ENCODE measurements around the gene STARD7. TPM values are rescaled to one million over a fixed set of nuclear protein-coding genes. Genes with fewer than 3 reads are reported as not detected.

STARD7 gene
- total and polyA plus RNA-seq, 4 donors, result 42.9 to 120 (median 59.7) TPM

DNA sequence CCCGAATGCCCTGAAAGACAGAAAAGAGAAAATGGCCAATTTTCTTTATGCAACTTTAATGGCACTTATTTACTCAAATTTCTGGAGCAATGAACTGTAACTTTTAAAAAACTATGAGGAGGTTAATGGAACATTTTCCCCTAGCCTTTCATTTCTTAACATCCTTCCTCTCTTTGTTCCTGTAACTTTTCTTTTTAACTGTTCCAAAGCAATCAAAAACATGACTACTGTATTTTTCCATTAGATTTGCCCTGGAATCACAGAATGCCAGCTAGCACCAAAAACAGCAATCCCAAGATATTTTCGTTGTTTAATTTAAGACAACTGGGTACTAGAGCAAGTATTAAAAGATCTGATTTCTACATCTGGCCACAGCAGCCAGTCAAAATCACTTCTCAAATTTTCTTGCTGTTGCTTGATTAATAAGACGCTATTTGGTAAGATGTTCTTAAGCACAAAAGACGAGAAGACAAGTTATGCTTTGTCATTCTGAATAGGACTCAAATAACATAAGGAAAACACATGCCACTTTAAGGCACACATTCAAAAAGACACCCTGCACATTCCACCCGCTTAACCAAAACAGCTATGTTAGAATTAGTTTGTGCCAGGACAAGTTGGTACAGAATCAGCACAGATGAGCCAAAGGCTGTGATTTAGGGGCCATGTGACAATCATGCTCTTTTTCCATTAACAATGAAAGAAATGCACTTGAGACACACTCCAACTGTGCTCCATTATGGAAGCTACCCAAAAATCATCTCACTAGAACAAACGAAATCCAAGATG, 3.6 kb downstream of the STARD7 start:
- WGBS, result 38% methylated on average over 6 of the region's 6 CpGs
- H3K4me3 ChIP-seq (ENCODE audit: low read depth in 1 of 3, low read length in 3 of 3), result peak overlapping the region in 2 of 3 donors; percentile 14 to 25
- no peaks in the 10 kb centered on the region for H3K36me3 ChIP-seq (ENCODE audit: control insufficient read depth in 4 of 4, insufficient read depth in 3 of 4, low read depth in 1 of 4, low read length in 3 of 4)
- no peaks in the 10 kb centered on the region for H3K27me3 ChIP-seq (ENCODE audit: control insufficient read depth in 4 of 4, insufficient read depth in 4 of 4, low read length in 3 of 4)
- peaks cover 25 to 72% (median 65%) of the 10 kb centered on the region in 4 donors for H3K4me1 ChIP-seq (ENCODE audit: control insufficient read depth in 4 of 4, insufficient read depth in 4 of 4, low read length in 3 of 4)
- no peaks in the 10 kb centered on the region for H3K9me3 ChIP-seq (ENCODE audit: control insufficient read depth in 4 of 4, low read length in 3 of 4)
- TF ChIP-seq NR2F2 (IDR thresholded peaks at IDR 0.05), result no peak
- TF ChIP-seq, protein P1, sequence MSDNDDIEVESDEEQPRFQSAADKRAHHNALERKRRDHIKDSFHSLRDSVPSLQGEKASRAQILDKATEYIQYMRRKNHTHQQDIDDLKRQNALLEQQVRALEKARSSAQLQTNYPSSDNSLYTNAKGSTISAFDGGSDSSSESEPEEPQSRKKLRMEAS (IDR thresholded peaks at IDR 0.05), result no peak
- TF ChIP-seq RXRA (IDR thresholded peaks at IDR 0.05), result no peak
- TF ChIP-seq EGR1 (IDR thresholded peaks at IDR 0.05; ENCODE audit: low read depth in 2 of 2), result no peak
- TF ChIP-seq, protein P2, sequence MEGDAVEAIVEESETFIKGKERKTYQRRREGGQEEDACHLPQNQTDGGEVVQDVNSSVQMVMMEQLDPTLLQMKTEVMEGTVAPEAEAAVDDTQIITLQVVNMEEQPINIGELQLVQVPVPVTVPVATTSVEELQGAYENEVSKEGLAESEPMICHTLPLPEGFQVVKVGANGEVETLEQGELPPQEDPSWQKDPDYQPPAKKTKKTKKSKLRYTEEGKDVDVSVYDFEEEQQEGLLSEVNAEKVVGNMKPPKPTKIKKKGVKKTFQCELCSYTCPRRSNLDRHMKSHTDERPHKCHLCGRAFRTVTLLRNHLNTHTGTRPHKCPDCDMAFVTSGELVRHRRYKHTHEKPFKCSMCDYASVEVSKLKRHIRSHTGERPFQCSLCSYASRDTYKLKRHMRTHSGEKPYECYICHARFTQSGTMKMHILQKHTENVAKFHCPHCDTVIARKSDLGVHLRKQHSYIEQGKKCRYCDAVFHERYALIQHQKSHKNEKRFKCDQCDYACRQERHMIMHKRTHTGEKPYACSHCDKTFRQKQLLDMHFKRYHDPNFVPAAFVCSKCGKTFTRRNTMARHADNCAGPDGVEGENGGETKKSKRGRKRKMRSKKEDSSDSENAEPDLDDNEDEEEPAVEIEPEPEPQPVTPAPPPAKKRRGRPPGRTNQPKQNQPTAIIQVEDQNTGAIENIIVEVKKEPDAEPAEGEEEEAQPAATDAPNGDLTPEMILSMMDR (IDR thresholded peaks at IDR 0.05; ENCODE audit: low read depth, low read length, missing input control), result no peak
- TF ChIP-seq JUND (IDR thresholded peaks at IDR 0.05), result no peak
- TF ChIP-seq, protein P3, sequence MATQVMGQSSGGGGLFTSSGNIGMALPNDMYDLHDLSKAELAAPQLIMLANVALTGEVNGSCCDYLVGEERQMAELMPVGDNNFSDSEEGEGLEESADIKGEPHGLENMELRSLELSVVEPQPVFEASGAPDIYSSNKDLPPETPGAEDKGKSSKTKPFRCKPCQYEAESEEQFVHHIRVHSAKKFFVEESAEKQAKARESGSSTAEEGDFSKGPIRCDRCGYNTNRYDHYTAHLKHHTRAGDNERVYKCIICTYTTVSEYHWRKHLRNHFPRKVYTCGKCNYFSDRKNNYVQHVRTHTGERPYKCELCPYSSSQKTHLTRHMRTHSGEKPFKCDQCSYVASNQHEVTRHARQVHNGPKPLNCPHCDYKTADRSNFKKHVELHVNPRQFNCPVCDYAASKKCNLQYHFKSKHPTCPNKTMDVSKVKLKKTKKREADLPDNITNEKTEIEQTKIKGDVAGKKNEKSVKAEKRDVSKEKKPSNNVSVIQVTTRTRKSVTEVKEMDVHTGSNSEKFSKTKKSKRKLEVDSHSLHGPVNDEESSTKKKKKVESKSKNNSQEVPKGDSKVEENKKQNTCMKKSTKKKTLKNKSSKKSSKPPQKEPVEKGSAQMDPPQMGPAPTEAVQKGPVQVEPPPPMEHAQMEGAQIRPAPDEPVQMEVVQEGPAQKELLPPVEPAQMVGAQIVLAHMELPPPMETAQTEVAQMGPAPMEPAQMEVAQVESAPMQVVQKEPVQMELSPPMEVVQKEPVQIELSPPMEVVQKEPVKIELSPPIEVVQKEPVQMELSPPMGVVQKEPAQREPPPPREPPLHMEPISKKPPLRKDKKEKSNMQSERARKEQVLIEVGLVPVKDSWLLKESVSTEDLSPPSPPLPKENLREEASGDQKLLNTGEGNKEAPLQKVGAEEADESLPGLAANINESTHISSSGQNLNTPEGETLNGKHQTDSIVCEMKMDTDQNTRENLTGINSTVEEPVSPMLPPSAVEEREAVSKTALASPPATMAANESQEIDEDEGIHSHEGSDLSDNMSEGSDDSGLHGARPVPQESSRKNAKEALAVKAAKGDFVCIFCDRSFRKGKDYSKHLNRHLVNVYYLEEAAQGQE (IDR thresholded peaks at IDR 0.05), result no peak
- TF ChIP-seq TAF1 (conservative IDR thresholded peaks at IDR 0.05), result no peak
- no peak for TF ChIP-seq GABPA (IDR thresholded peaks at IDR 0.05 in 1 of 2, conservative IDR thresholded peaks at IDR 0.05 in 1 of 2)
- no peak for TF ChIP-seq SP1 (IDR thresholded peaks at IDR 0.05)
- TF ChIP-seq, protein P4, sequence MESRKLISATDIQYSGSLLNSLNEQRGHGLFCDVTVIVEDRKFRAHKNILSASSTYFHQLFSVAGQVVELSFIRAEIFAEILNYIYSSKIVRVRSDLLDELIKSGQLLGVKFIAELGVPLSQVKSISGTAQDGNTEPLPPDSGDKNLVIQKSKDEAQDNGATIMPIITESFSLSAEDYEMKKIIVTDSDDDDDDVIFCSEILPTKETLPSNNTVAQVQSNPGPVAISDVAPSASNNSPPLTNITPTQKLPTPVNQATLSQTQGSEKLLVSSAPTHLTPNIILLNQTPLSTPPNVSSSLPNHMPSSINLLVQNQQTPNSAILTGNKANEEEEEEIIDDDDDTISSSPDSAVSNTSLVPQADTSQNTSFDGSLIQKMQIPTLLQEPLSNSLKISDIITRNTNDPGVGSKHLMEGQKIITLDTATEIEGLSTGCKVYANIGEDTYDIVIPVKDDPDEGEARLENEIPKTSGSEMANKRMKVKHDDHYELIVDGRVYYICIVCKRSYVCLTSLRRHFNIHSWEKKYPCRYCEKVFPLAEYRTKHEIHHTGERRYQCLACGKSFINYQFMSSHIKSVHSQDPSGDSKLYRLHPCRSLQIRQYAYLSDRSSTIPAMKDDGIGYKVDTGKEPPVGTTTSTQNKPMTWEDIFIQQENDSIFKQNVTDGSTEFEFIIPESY (IDR thresholded peaks at IDR 0.05), result no peak
- TF ChIP-seq HNF4A (conservative IDR thresholded peaks at IDR 0.05), result no peak
- TF ChIP-seq, protein P5, sequence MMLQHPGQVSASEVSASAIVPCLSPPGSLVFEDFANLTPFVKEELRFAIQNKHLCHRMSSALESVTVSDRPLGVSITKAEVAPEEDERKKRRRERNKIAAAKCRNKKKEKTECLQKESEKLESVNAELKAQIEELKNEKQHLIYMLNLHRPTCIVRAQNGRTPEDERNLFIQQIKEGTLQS (IDR thresholded peaks at IDR 0.05), result no peak
- no peak for TF ChIP-seq HNF4G (IDR thresholded peaks at IDR 0.05)
- no peak for TF ChIP-seq RAD21 (IDR thresholded peaks at IDR 0.05)
- H3K27ac ChIP-seq (ENCODE audit: low read depth in 1 of 2, low read length in 2 of 2), result peak overlapping the region in 1 of 2 donors; percentile 27
- DNase-seq (ENCODE audit: low spot score), result no peak
- no peak overlapping the region for H3K9ac ChIP-seq (ENCODE audit: low read depth in 1 of 2, low read length in 2 of 2)

Data from liver (tissue), 9 donors.